Right lung (tissue), 5 donors: Measurements from ENCODE around the gene TSPAN11. TPM values are rescaled to one million over a fixed set of nuclear protein-coding genes. Genes with fewer than 3 reads are reported as not detected.

ENCODE experiments used
- DNase-seq, 2 donors: peaks; one replicate each; pipeline ENCODE4 v3.0.0-alpha.2; 2013
- polyA plus RNA-seq, 5 donors: library from polyadenylated mRNA; unstranded; fragments of 120-200 nt; gene quantifications; one replicate each; pipeline versions ENCODE4 v1.2.1 to v1.2.3, GENCODE V29; 2013; ENCODE audit warnings: inconsistent platforms in 1 of 5, low replicate concordance in 1 of 5; ENCODE audit not compliant: insufficient read length in 5 of 5, insufficient read depth in 1 of 5

TSPAN11 gene
- polyA plus RNA-seq, 5 donors: 11.3 to 17.3 (median 12.6) TPM

- DNase-seq: no peak
Observed at GRCh38 chr12:30909349-30910037, 17.1 kb upstream of the TSPAN11 start.

- DNase-seq: no peak
Observed at GRCh38 chr12:30910038-30910350, 16.6 kb upstream of the TSPAN11 start.

GRCh38 chr12:30911207-30911606 lies 15.3 kb upstream of the TSPAN11 start:
- peak in 1 of 2 donors; percentile 13 for DNase-seq

GRCh38 chr12:30913323-30913722 lies 13.2 kb upstream of the TSPAN11 start:
- DNase-seq: no peak

GRCh38 chr12:30914986-30915591 lies 11.5 kb upstream of the TSPAN11 start:
- DNase-seq: no peak

GRCh38 chr12:30923057-30923456 lies 3.5 kb upstream of the TSPAN11 start:
- DNase-seq: no peak

- DNase-seq: no peak
Observed at GRCh38 chr12:30925607-30926242, 823 bp upstream of the TSPAN11 start.

- DNase-seq: no peak
Observed at GRCh38 chr12:30927222-30927611, 669 bp downstream of the TSPAN11 start.

GRCh38 chr12:30928356-30929244 lies 2.1 kb downstream of the TSPAN11 start:
- peak in 1 of 2 donors; percentile 28 for DNase-seq

GRCh38 chr12:30930238-30930637 lies 3.7 kb downstream of the TSPAN11 start:
- DNase-seq: peak in 1 of 2 donors; percentile 18

- no peak for DNase-seq
Observed at GRCh38 chr12:30930641-30931040, 4.1 kb downstream of the TSPAN11 start.

- no peak for DNase-seq
Observed at GRCh38 chr12:30932881-30933280, 6.3 kb downstream of the TSPAN11 start.

GRCh38 chr12:30934811-30935210 lies 8.3 kb downstream of the TSPAN11 start:
- DNase-seq: no peak

GRCh38 chr12:30936036-30936435 lies 9.5 kb downstream of the TSPAN11 start:
- DNase-seq: no peak

GRCh38 chr12:30939234-30939633 lies 12.7 kb downstream of the TSPAN11 start:
- DNase-seq: no peak

GRCh38 chr12:30942486-30942885 lies 15.9 kb downstream of the TSPAN11 start:
- DNase-seq: no peak

- DNase-seq: no peak
Observed at GRCh38 chr12:30942936-30943335, 16.4 kb downstream of the TSPAN11 start.

- DNase-seq: no peak
Observed at GRCh38 chr12:30945443-30946164, 19.1 kb downstream of the TSPAN11 start.

GRCh38 chr12:30952015-30952414 lies 25.5 kb downstream of the TSPAN11 start:
- no peak for DNase-seq

- no peak for DNase-seq
Observed at GRCh38 chr12:30953257-30953656, 26.7 kb downstream of the TSPAN11 start.

- no peak for DNase-seq
Observed at GRCh38 chr12:30953951-30954751, 27.6 kb downstream of the TSPAN11 start.
